ENCODE measurements around the gene MASP2.

MASP2 gene

DNA sequence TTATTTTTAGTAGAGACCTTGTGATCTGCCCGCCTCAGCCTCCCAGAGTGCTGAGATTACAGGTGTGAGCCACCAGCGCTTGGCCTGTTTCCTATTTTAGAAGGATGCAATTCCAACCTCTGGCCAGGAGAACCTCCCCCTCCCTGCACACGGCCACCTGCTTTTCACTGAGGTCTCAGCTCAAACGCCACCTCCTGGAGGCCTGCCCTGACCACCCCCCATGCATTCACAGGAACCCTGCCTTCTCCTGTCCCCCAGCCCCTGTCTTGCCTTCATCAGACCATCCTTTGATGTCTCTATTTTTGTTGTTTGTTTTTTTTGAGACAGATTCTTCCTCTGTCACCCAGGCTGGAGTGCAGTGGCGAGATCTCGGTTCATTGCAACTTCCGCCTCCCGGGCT, 10.4 kb upstream of the MASP2 start:
- H3K4me3 ChIP-seq (ENCODE audit: low read depth, low read length), result no peak overlapping the region
- no peak for DNase-seq (ENCODE audit: low read depth, low spot score)
- in situ Hi-C loops (cut with HindIII; ENCODE audit: low sequenced_read_pairs), result no loop called here
- TF ChIP-seq, protein P1, sequence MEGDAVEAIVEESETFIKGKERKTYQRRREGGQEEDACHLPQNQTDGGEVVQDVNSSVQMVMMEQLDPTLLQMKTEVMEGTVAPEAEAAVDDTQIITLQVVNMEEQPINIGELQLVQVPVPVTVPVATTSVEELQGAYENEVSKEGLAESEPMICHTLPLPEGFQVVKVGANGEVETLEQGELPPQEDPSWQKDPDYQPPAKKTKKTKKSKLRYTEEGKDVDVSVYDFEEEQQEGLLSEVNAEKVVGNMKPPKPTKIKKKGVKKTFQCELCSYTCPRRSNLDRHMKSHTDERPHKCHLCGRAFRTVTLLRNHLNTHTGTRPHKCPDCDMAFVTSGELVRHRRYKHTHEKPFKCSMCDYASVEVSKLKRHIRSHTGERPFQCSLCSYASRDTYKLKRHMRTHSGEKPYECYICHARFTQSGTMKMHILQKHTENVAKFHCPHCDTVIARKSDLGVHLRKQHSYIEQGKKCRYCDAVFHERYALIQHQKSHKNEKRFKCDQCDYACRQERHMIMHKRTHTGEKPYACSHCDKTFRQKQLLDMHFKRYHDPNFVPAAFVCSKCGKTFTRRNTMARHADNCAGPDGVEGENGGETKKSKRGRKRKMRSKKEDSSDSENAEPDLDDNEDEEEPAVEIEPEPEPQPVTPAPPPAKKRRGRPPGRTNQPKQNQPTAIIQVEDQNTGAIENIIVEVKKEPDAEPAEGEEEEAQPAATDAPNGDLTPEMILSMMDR (IDR thresholded peaks at IDR 0.05; ENCODE audit: low read depth, low read length), result no peak

DNA sequence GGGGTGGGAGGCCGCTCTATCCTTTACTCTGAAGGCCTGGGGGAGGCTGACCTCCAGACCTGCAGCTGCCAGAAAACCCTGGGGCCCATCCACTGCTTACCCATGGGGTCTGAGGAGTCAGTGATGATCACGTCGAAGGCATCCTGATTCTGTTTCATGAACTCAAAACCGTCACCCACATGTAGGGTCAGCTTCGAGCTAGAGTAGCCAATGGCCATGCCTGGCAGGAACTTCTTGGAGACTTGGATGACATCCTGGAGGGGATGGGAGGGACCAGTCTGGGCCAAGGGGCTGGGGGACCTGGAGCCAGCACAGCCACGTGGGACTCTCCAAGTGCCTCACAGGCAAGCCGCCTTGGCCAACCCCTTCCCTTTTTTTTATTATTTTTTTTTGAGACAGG, 9.5 kb upstream of the MASP2 start:
- in situ Hi-C loops (cut with HindIII; ENCODE audit: low sequenced_read_pairs), result no loop called here
- TF ChIP-seq, protein P1 (IDR thresholded peaks at IDR 0.05; ENCODE audit: low read depth, low read length), result no peak
- DNase-seq (ENCODE audit: low read depth, low spot score), result no peak

DNA sequence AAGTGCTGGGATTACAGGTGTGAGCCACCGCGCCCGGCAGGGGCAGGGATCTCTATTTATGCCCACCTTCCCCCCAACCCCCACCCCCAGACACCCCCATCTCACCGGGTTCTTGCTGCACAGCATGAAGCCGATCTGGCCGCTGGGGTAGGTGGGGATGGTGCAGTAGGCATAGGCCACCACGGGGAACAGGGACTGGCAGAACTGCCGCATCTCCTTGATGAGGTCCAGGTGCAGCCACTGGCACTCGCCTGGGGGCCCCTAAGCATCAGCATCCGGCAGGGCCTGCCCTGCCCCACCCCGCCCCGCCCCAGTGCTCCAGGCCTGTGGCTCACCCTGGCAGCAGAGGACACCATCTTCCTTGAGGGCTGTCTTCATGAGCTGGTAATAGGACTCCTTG, 8.6 kb upstream of the MASP2 start:
- no peak overlapping the region for H3K4me3 ChIP-seq (ENCODE audit: low read depth, low read length)
- TF ChIP-seq, protein P1 (IDR thresholded peaks at IDR 0.05; ENCODE audit: low read depth, low read length), result no peak
- in situ Hi-C loops (cut with HindIII; ENCODE audit: low sequenced_read_pairs), result no loop called here

More for the DNA sequence above, 9.5 kb upstream of the MASP2 start:
- H3K4me3 ChIP-seq (ENCODE audit: low read depth, low read length), result no peak overlapping the region

DNA sequence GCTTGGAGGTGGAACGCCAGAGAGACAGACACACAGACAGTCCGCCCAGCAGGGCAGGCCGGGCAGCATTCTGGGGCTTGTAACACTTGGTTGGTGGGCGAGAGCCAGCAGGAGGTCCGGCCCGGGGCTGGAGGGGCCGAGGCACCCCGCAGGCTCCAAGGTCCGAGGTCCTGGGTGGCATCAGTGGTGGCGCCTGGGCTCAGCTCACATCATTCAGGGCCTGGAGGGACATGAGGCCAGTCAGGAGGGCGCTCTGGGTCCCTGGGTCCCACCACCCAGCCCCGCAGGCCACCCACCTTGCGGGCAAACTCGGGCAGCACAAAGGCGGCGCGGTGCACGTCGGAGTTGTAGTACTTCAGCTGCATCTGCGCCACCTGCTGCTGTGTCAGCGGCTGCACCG, 7.6 kb upstream of the MASP2 start:
- DNase-seq (ENCODE audit: low read depth, low spot score), result no peak
- TF ChIP-seq, protein P1 (IDR thresholded peaks at IDR 0.05; ENCODE audit: low read depth, low read length), result no peak
- H3K4me3 ChIP-seq (ENCODE audit: low read depth, low read length), result no peak overlapping the region
- in situ Hi-C loops (cut with HindIII; ENCODE audit: low sequenced_read_pairs), result no loop called here

More for the DNA sequence above, 8.6 kb upstream of the MASP2 start:
- no peak for DNase-seq (ENCODE audit: low read depth, low spot score)

DNA sequence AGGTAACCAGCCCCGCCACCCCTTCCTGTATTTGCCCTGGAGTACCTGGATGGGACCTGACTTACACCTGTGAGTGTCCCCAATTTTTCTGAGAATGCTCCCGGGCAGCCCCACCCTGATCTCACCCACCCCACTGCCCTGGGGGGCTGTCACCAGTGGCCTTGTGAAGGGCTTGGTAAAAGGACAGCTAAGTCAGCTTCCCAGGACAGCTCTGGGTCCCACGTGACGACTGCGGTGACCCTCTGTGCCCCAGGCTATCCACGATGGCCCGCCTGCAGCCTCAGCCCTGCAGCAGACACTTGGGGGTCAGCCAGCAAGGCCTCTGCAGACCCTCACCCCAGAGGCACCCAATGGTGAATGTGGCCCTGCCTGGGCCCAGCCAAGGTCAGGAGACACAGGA, 7.1 kb upstream of the MASP2 start:
- no peak for DNase-seq (ENCODE audit: low read depth, low spot score)
- in situ Hi-C loops (cut with HindIII; ENCODE audit: low sequenced_read_pairs), result no loop called here
- TF ChIP-seq, protein P1 (IDR thresholded peaks at IDR 0.05; ENCODE audit: low read depth, low read length), result no peak
- H3K4me3 ChIP-seq (ENCODE audit: low read depth, low read length), result no peak overlapping the region

DNA sequence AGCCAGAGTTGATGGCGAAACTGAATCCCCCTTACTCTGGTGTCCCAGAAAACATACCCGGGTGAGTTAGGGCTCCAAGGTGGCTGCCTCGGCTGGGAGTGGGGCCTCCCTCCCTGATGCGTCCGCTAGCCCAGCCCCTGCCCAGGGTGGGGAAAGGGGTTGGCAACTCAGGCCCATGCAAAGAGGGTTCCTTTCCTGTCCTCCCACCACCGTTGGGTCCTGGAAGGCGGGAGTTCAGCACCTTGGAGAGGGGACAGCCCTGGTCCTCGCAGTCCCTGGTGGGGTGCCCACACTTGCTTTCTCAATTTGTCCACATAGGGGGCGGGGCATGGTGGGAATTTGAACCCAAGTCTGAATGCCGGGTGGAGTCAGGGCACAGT, 6.7 kb upstream of the MASP2 start:
- in situ Hi-C loops (cut with HindIII; ENCODE audit: low sequenced_read_pairs), result no loop called here
- DNase-seq (ENCODE audit: low read depth, low spot score), result no peak
- TF ChIP-seq, protein P1 (IDR thresholded peaks at IDR 0.05; ENCODE audit: low read depth, low read length), result no peak
- H3K4me3 ChIP-seq (ENCODE audit: low read depth, low read length), result no peak overlapping the region
